Fibroblast of villous mesenchyme (primary cell): ENCODE data around the gene STMN3. TPM values are rescaled to one million over a fixed set of nuclear protein-coding genes. Genes with fewer than 3 reads are reported as not detected.
A peak's percentile ranks its signal among the peaks of the same experiment; 100 is the strongest.

ENCODE experiments used
- DNase-seq: peaks from one replicate; pipeline ENCODE4 v3.0.0-alpha.2; 2010; ENCODE audit warnings: low read depth
- H3K4me3 ChIP-seq: 2 replicates; pipeline ENCODE4 v1.5.1; 2011; ENCODE audit warnings: low read depth, mild to moderate bottlenecking, low read length
- CTCF ChIP-seq: IDR thresholded peaks from 2 replicates; pipeline ENCODE4 v1.5.1; 2012; ENCODE audit warnings: low read depth, mild to moderate bottlenecking, low read length; ENCODE audit not compliant: insufficient read depth
- total RNA-seq: library from RNA; depleted of rRNA; stranded (reverse); fragments of >200 nt; gene quantifications from 2 replicates; pipeline ENCODE4 v1.2.3, GENCODE V29; 2012

Gene STMN3
- total RNA-seq, 1 donor, result 5.6 TPM

- no peak overlapping the region for H3K4me3 ChIP-seq
- no peak for DNase-seq
- no peak for TF ChIP-seq CTCF
Measured at GRCh38 chr20:63695424-63696305, 42.4 kb upstream of the STMN3 start.

DNA sequence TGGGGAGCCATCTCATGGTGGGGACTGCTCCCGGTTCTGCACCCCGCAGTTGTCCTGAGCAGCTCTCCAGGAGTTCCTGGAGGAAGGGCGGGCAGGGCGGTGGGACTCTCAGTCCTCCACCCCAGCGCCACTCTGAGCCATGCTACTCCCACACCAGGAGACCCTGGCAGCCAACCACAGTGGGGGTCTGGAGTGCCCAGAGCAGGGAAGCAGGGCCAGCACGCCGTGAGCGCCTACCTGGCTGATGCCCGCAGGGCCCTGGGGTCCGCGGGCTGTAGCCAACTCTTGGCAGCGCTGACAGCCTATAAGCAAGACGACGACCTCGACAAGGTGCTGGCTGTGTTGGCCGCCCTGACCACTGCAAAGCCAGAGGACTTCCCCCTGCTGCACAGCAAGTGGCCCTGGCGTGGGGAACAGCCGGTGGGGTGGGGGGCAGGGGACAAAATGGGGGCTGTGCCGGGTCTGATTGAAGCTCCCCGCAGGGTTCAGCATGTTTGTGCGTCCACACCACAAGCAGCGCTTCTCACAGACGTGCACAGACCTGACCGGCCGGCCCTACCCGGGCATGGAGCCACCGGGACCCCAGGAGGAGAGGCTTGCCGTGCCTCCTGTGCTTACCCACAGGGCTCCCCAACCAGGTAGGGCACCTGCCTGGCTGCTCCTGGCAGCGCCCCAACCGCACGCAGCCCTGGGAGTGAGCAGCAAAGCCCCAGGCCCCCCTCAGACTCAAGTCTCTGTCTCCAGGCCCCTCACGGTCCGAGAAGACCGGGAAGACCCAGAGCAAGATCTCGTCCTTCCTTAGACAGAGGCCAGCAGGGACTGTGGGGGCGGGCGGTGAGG, 41.6 kb upstream of the STMN3 start:
- no peak overlapping the region for H3K4me3 ChIP-seq
- no peak for DNase-seq
- no peak for TF ChIP-seq CTCF

DNA sequence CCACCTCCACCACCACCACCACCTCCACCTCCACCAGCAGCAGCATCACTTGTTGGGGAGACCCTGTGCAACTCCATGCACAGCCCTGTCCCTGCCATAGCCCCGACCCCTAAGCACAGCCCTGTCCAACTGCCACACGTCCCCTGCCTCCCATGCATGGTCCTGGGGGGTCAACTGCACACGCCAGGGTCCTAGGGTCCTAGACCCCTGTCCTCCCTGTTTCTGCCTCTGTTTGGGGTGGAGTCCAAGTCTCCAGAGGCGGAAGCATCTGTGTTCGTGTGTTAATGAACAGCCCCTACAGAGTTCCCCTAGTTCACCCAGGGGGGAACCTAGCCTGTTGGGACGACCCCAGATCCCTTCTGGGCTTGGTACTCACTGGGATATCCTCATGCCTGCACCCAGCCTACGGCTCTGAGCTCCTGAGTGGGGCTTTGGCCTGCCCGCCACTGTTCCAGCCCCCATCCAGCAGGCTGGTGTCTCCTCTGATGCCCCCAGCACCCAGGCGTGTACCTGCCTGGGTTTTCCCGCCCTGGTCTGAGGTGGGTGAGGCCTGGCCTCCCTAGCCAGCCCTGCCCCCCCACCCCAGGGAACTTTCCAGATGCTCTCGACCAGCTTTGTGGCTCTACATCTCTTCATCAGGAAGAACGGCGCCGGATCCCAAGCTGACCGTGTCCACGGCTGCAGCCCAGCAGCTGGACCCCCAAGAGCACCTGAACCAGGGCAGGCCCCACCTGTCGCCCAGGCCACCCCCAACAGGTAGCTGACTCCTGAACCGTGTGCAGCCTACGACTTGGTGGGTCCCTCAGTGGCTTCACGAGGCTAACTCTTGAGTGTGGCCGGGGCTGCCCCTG, 40.7 kb upstream of the STMN3 start:
- TF ChIP-seq CTCF, result no peak
- DNase-seq, result no peak

GRCh38 chr20:63693083-63693732, 40.0 kb upstream of the STMN3 start:
- H3K4me3 ChIP-seq, result no peak overlapping the region
- TF ChIP-seq CTCF, result no peak
- no peak for DNase-seq

More for the DNA sequence above, 40.7 kb upstream of the STMN3 start:
- H3K4me3 ChIP-seq, result no peak overlapping the region

GRCh38 chr20:63692436-63693082, 39.3 kb upstream of the STMN3 start:
- TF ChIP-seq CTCF, result peak; percentile 24
- DNase-seq, result no peak
- H3K4me3 ChIP-seq, result no peak overlapping the region
